GM18858 (cell line): ENCODE results near the gene DPPA2.
"Not testable (repeated sequence)": the region's sequence is repeated elsewhere in the genome, so short reads cannot be mapped to it uniquely, and the experiment has no call there.

Source experiments
- ATAC-seq: cut with Tn5 transposase; IDR thresholded peaks from one replicate; pipeline ENCODE4 v1.9.1; 2021; ENCODE audit not compliant: unreplicated experiment

The DPPA2 gene

GRCh38 chr3:109316162-109316730, at the start of gene DPPA2:
TSS of gene DPPA2 (minus strand) at chr3:109316517. CDS start at chr3:109314542, 1,975 bp downstream.
- no peak for ATAC-seq

- no peak for ATAC-seq
These were observed 47.8 kb upstream of the DPPA2 start for GRCh38 chr3:109364088-109364487.

GRCh38 chr3:109363634-109364033, 47.3 kb upstream of the DPPA2 start:
- ATAC-seq: no peak

GRCh38 chr3:109362823-109363222, 46.5 kb upstream of the DPPA2 start:
- ATAC-seq: no peak

- ATAC-seq: not testable (repeated sequence)
These were observed 42.5 kb upstream of the DPPA2 start for GRCh38 chr3:109358809-109359208.

GRCh38 chr3:109356442-109357155, 40.3 kb upstream of the DPPA2 start:
- no peak for ATAC-seq

- ATAC-seq: no peak
These were observed 39.5 kb upstream of the DPPA2 start for GRCh38 chr3:109355625-109356441.

- no peak for ATAC-seq
These were observed 36.7 kb upstream of the DPPA2 start for GRCh38 chr3:109353057-109353456.

GRCh38 chr3:109351231-109351630, 34.9 kb upstream of the DPPA2 start:
- ATAC-seq: no peak

GRCh38 chr3:109346770-109347295, 30.5 kb upstream of the DPPA2 start:
- no peak for ATAC-seq

GRCh38 chr3:109346099-109346498, 29.8 kb upstream of the DPPA2 start:
- ATAC-seq: no peak

GRCh38 chr3:109339714-109340648, 23.7 kb upstream of the DPPA2 start:
- no peak for ATAC-seq

GRCh38 chr3:109339197-109339596, 22.9 kb upstream of the DPPA2 start:
- no peak for ATAC-seq

- ATAC-seq: no peak
These were observed 22.0 kb upstream of the DPPA2 start for GRCh38 chr3:109338322-109338721.

- ATAC-seq: no peak
These were observed 21.1 kb upstream of the DPPA2 start, which contains the start of gene DPPA4 for GRCh38 chr3:109337393-109337792. TSS of gene DPPA4 (minus strand) at chr3:109337546. CDS start at chr3:109337517, 29 bp downstream.

- ATAC-seq: no peak
These were observed 20.1 kb upstream of the DPPA2 start for GRCh38 chr3:109336291-109336861.

- no peak for ATAC-seq
These were observed 18.3 kb upstream of the DPPA2 start for GRCh38 chr3:109334572-109334971.

- ATAC-seq: no peak
These were observed 15.4 kb upstream of the DPPA2 start for GRCh38 chr3:109331692-109332091.

- ATAC-seq: no peak
These were observed 14.1 kb upstream of the DPPA2 start for GRCh38 chr3:109330405-109330804.

GRCh38 chr3:109328202-109328601, 11.9 kb upstream of the DPPA2 start:
- ATAC-seq: no peak
